ENCODE measurements around the gene GPC5.
"Not testable (repeated sequence)": the region's sequence is repeated elsewhere in the genome, so short reads cannot be mapped to it uniquely, and the experiment has no call there.

Gene GPC5

DNA sequence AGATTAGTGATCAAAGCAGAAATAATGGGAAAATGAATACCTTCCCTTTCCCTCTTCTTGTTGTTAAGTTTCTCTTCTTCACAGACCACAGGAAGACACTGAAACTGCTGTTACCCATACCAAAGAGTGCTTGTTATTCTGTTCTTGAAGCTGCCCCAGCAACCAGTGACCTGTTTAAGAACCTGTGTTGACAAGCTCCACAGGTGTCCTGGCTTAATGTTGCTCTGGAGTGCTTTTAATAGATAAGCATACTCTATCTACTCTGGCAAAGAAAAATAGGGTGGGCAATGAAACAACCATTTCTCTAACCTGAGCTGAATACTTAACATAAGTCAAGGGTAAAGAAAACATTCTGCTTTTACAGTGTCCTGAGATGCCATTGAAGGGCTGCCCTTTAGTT lies 1321.4 kb downstream of the GPC5 start:
- Histone ChIP-seq H3K36me3 (ENCODE audit: control insufficient read depth, insufficient read depth, low read length, severe bottlenecking) (no peaks in the 10 kb centered on the region), H3K27me3 (replicated peaks; ENCODE audit: control insufficient read depth, insufficient read depth, low read length) (no peaks in the 10 kb centered on the region), H3K9ac (ENCODE audit: low read length) (no peak overlapping the region), H3K4me1 (ENCODE audit: control insufficient read depth, insufficient read depth, low read length) (peaks cover 4% of the 10 kb centered on the region), H3K9me3 (ENCODE audit: control insufficient read depth, low read length) (no peaks in the 10 kb centered on the region), H3K4me3 (ENCODE audit: low read length) (no peak overlapping the region)
- DNase-seq (ENCODE audit: low read depth) = no peak

DNA sequence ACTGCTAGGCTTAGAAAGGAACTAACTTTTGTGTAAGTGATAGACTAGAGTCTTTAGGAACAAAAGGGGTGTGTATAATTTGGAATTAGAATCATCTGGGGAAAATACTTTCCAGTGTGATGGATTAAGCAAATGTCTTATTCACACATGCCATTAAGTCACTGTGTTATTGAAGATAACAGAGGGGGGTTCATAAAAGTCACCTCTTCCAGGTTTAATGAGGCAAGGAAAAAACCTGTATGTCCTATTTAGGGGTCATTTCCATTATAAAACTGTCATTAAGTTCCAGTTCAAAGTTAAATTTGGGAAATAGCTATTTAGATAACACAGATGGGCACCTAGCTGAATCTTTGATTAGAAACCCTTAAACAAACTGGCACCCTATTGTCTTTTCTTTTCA lies 1323.2 kb downstream of the GPC5 start:
- Histone ChIP-seq H3K9ac (ENCODE audit: low read length) (no peak overlapping the region), H3K4me3 (ENCODE audit: low read length) (no peak overlapping the region), H3K9me3 (ENCODE audit: control insufficient read depth, low read length) (no peaks in the 10 kb centered on the region), H3K36me3 (ENCODE audit: control insufficient read depth, insufficient read depth, low read length, severe bottlenecking) (no peaks in the 10 kb centered on the region), H3K27me3 (replicated peaks; ENCODE audit: control insufficient read depth, insufficient read depth, low read length) (no peaks in the 10 kb centered on the region), H3K4me1 (ENCODE audit: control insufficient read depth, insufficient read depth, low read length) (peaks cover 4% of the 10 kb centered on the region)
- no peak for DNase-seq (ENCODE audit: low read depth)

GRCh38 chr13:92727118-92727517 lies 1328.7 kb downstream of the GPC5 start:
- Histone ChIP-seq H3K27me3 (replicated peaks; ENCODE audit: control insufficient read depth, insufficient read depth, low read length) (no peaks in the 10 kb centered on the region), H3K4me1 (ENCODE audit: control insufficient read depth, insufficient read depth, low read length) (peaks cover 1% of the 10 kb centered on the region), H3K4me3 (ENCODE audit: low read length) (no peak overlapping the region), H3K9ac (ENCODE audit: low read length) (no peak overlapping the region), H3K36me3 (ENCODE audit: control insufficient read depth, insufficient read depth, low read length, severe bottlenecking) (no peaks in the 10 kb centered on the region), H3K9me3 (ENCODE audit: control insufficient read depth, low read length) (no peaks in the 10 kb centered on the region)
- no peak for DNase-seq (ENCODE audit: low read depth)

DNA sequence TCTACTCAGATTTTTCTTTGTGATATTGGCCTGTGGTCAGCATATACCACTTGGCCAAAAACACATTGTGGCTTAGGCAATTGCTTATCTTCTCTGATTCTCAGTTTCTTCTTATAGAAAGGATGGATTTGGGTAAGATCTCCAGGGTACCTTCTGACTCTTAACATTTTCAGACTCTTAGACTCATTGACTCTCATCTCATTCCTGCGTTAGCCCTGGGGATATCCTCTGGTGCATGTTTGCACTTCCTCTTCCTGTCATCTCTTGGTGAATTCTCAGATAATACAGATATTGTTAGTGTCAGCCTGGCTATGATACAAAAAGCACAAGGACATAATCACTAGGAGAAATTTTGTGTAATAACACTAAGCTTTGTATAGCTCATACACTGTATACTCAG lies 1335.6 kb downstream of the GPC5 start:
- Histone ChIP-seq H3K4me3 (ENCODE audit: low read length) (no peak overlapping the region), H3K4me1 (ENCODE audit: control insufficient read depth, insufficient read depth, low read length) (peaks cover 11% of the 10 kb centered on the region), H3K36me3 (ENCODE audit: control insufficient read depth, insufficient read depth, low read length, severe bottlenecking) (no peaks in the 10 kb centered on the region), H3K9ac (ENCODE audit: low read length) (no peak overlapping the region), H3K27me3 (replicated peaks; ENCODE audit: control insufficient read depth, insufficient read depth, low read length) (no peaks in the 10 kb centered on the region), H3K9me3 (ENCODE audit: control insufficient read depth, low read length) (peaks cover 14% of the 10 kb centered on the region)
- DNase-seq (ENCODE audit: low read depth) = no peak

- no peak overlapping the region for H3K4me3 ChIP-seq (ENCODE audit: low read length)
- H3K9ac ChIP-seq (ENCODE audit: low read length) = no peak overlapping the region
These were observed 1336.1 kb downstream of the GPC5 start for GRCh38 chr13:92734545-92734944.

DNA sequence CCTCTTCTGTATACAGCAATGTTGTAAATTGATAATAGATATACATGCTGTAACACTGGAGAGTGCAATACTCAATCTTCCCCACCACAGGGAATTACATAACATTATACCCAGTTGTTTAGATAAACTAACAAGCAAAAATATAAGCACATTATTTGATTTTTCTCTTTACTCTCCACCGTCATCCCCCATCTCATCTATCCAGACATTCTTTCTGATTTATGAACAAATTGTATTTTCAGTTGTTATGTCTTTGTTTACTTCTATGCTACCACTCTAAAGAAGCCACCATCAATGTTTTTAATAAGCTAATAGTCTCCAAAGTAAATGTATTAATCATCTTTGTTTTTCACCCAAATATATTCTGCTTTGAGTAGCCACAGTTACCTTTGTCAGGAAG lies 1337.5 kb downstream of the GPC5 start:
- Histone ChIP-seq H3K9me3 (ENCODE audit: control insufficient read depth, low read length) (peaks cover 14% of the 10 kb centered on the region), H3K36me3 (ENCODE audit: control insufficient read depth, insufficient read depth, low read length, severe bottlenecking) (no peaks in the 10 kb centered on the region), H3K4me1 (ENCODE audit: control insufficient read depth, insufficient read depth, low read length) (peaks cover 11% of the 10 kb centered on the region), H3K4me3 (ENCODE audit: low read length) (no peak overlapping the region), H3K27me3 (replicated peaks; ENCODE audit: control insufficient read depth, insufficient read depth, low read length) (no peaks in the 10 kb centered on the region), H3K9ac (ENCODE audit: low read length) (no peak overlapping the region)
- DNase-seq (ENCODE audit: low read depth) = no peak

More at GRCh38 chr13:92734545-92734944, 1336.1 kb downstream of the GPC5 start:
- H3K9me3 ChIP-seq (ENCODE audit: control insufficient read depth, low read length) = peaks cover 14% of the 10 kb centered on the region
- H3K27me3 ChIP-seq (replicated peaks; ENCODE audit: control insufficient read depth, insufficient read depth, low read length) = no peaks in the 10 kb centered on the region
- no peak for DNase-seq (ENCODE audit: low read depth)
- peaks cover 11% of the 10 kb centered on the region for H3K4me1 ChIP-seq (ENCODE audit: control insufficient read depth, insufficient read depth, low read length)
- H3K36me3 ChIP-seq (ENCODE audit: control insufficient read depth, insufficient read depth, low read length, severe bottlenecking) = no peaks in the 10 kb centered on the region

GRCh38 chr13:92739306-92739818 lies 1340.9 kb downstream of the GPC5 start:
- no peak for DNase-seq (ENCODE audit: low read depth)
- Histone ChIP-seq H3K4me3 (ENCODE audit: low read length) (no peak overlapping the region), H3K9me3 (ENCODE audit: control insufficient read depth, low read length) (peaks cover 14% of the 10 kb centered on the region), H3K36me3 (ENCODE audit: control insufficient read depth, insufficient read depth, low read length, severe bottlenecking) (no peaks in the 10 kb centered on the region), H3K9ac (ENCODE audit: low read length) (no peak overlapping the region), H3K27me3 (replicated peaks; ENCODE audit: control insufficient read depth, insufficient read depth, low read length) (no peaks in the 10 kb centered on the region), H3K4me1 (ENCODE audit: control insufficient read depth, insufficient read depth, low read length) (no peaks in the 10 kb centered on the region)

DNA sequence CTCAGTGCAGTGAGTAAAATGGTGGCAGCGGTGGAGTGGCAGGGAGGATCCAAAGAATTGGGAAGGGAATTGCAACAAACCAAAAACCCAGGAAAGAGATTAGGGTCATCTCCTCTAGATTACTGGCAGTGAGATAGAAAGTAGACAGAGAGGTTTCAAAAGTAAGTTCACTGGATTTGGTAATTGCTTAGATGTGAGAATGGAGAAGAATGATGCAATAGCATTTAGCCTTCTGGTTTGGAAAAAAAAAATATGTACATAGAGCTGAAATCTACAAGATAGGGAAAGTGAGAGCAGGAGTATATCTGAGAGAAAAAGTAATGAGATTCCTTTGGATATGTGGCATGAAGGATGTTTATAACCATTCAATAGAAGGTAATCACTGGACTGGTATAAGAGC lies 1345.6 kb downstream of the GPC5 start:
- Histone ChIP-seq H3K4me3 (ENCODE audit: low read length) (no peak overlapping the region), H3K9ac (ENCODE audit: low read length) (no peak overlapping the region), H3K36me3 (ENCODE audit: control insufficient read depth, insufficient read depth, low read length, severe bottlenecking) (no peaks in the 10 kb centered on the region), H3K27me3 (replicated peaks; ENCODE audit: control insufficient read depth, insufficient read depth, low read length) (no peaks in the 10 kb centered on the region), H3K4me1 (ENCODE audit: control insufficient read depth, insufficient read depth, low read length) (no peaks in the 10 kb centered on the region), H3K9me3 (ENCODE audit: control insufficient read depth, low read length) (no peaks in the 10 kb centered on the region)
- DNase-seq (ENCODE audit: low read depth) = no peak

- Histone ChIP-seq H3K4me1 (ENCODE audit: control insufficient read depth, insufficient read depth, low read length) (no peaks in the 10 kb centered on the region), H3K4me3 (ENCODE audit: low read length) (no peak overlapping the region), H3K27me3 (replicated peaks; ENCODE audit: control insufficient read depth, insufficient read depth, low read length) (no peaks in the 10 kb centered on the region), H3K36me3 (ENCODE audit: control insufficient read depth, insufficient read depth, low read length, severe bottlenecking) (no peaks in the 10 kb centered on the region), H3K9ac (ENCODE audit: low read length) (no peak overlapping the region), H3K9me3 (ENCODE audit: control insufficient read depth, low read length) (no peaks in the 10 kb centered on the region)
- DNase-seq (ENCODE audit: low read depth) = no peak
These were observed 1346.8 kb downstream of the GPC5 start for GRCh38 chr13:92745258-92745657.

- H3K4me3 ChIP-seq (ENCODE audit: low read length); H3K4me1 ChIP-seq (ENCODE audit: control insufficient read depth, insufficient read depth, low read length); H3K9ac ChIP-seq (ENCODE audit: low read length); H3K9me3 ChIP-seq (ENCODE audit: control insufficient read depth, low read length); H3K27me3 ChIP-seq (replicated peaks; ENCODE audit: control insufficient read depth, insufficient read depth, low read length); DNase-seq (ENCODE audit: low read depth); H3K36me3 ChIP-seq (ENCODE audit: control insufficient read depth, insufficient read depth, low read length, severe bottlenecking): not testable (repeated sequence)
These were observed 1354.3 kb downstream of the GPC5 start for GRCh38 chr13:92752705-92753104.

GRCh38 chr13:92761710-92762109 lies 1363.3 kb downstream of the GPC5 start:
- Histone ChIP-seq H3K27me3 (replicated peaks; ENCODE audit: control insufficient read depth, insufficient read depth, low read length) (no peaks in the 10 kb centered on the region), H3K9ac (ENCODE audit: low read length) (no peak overlapping the region), H3K9me3 (ENCODE audit: control insufficient read depth, low read length) (peaks cover 35% of the 10 kb centered on the region), H3K4me1 (ENCODE audit: control insufficient read depth, insufficient read depth, low read length) (no peaks in the 10 kb centered on the region), H3K36me3 (ENCODE audit: control insufficient read depth, insufficient read depth, low read length, severe bottlenecking) (no peaks in the 10 kb centered on the region), H3K4me3 (ENCODE audit: low read length) (no peak overlapping the region)
- DNase-seq (ENCODE audit: low read depth) = no peak

DNA sequence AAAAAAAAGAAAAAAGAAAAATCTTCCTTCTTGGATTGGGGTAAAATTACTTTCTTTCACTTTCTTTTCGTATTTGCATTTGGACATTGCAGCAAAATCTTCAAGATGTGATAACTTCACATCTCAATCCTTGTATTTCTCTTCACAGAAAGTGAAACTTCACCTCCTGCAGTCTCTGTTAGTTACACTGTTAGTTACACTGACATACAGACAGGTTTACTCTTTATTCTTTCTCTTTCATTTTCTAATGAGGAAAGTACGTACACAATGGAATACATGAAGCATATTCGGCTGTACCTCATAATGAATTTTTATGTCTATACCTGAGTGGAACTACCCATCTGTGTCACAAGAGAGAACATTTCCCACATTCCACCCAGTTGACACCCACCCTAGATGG lies 1369.0 kb downstream of the GPC5 start:
- Histone ChIP-seq H3K27me3 (replicated peaks; ENCODE audit: control insufficient read depth, insufficient read depth, low read length) (no peaks in the 10 kb centered on the region), H3K4me1 (ENCODE audit: control insufficient read depth, insufficient read depth, low read length) (peaks cover 10% of the 10 kb centered on the region), H3K9ac (ENCODE audit: low read length) (no peak overlapping the region), H3K4me3 (ENCODE audit: low read length) (no peak overlapping the region), H3K9me3 (ENCODE audit: control insufficient read depth, low read length) (peaks cover 4% of the 10 kb centered on the region), H3K36me3 (ENCODE audit: control insufficient read depth, insufficient read depth, low read length, severe bottlenecking) (no peaks in the 10 kb centered on the region)
- no peak for DNase-seq (ENCODE audit: low read depth)

Measured in adipocyte (in vitro differentiated cells).